SK-N-SH (cell line): ENCODE results near the gene ZNF804A.

Experiments
- CHD2 ChIP-seq: fragments of 150-350 bp; IDR thresholded peaks from 2 replicates; pipeline ENCODE4 v1.6.1; 2018; ENCODE audit warnings: low read length; ENCODE audit not compliant: partially characterized antibody
- EZH2phosphoT487 ChIP-seq: fragments of 200-600 bp; sonication (generic); IDR thresholded peaks from 2 replicates; pipeline ENCODE4 v1.6.1; 2017; ENCODE audit warnings: low read depth, mixed run types, mild to moderate bottlenecking, antibody characterized with exemption, moderate library complexity, borderline replicate concordance
- GABPA ChIP-seq: IDR thresholded peaks from 2 replicates; pipeline ENCODE4 v1.4.0; 2012; ENCODE audit warnings: low read depth, mild to moderate bottlenecking
- JUND ChIP-seq: IDR thresholded peaks from 2 replicates; pipeline ENCODE4 v1.4.0; 2012
- YY1 ChIP-seq: IDR thresholded peaks from 2 replicates; pipeline ENCODE4 v1.4.0; 2012; ENCODE audit warnings: low read depth, mild to moderate bottlenecking
- TF ChIP-seq, protein P1 (sequence below): fragments of 200-600 bp; sonication (generic); IDR thresholded peaks from 2 replicates; pipeline ENCODE4 v1.6.1; 2017; ENCODE audit warnings: antibody characterized with exemption, mild to moderate bottlenecking, moderate library complexity
- TF ChIP-seq, protein P2 (sequence below): IDR thresholded peaks from 2 replicates; pipeline ENCODE4 v1.6.1; 2012; ENCODE audit warnings: mild to moderate bottlenecking, low read depth, low read length, moderate library complexity

DNA sequence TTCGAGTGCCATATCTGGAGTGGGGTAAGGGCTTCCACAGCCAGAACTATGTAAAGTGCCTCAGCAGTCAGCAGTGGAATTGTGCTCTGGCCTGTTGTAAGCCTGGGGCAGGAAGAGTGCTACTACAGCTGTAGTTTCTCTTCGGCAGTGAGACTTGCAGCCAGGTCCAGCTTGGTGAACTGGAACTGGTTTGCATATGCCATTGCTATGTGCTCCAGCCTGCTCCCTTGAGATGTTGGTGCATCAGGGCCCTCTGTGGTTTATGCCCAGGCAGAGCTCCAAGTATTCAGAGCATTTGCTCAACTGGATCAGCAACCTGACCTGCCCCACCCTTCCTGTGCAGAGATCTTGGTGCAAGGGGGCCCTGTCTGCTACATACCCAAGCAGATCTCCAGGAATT, 47.8 kb downstream of the ZNF804A start:
- TF ChIP-seq EZH2phosphoT487 (no peak), YY1 (no peak), JUND (no peak), GABPA (no peak), CHD2 (no peak)
- TF ChIP-seq, protein P1, sequence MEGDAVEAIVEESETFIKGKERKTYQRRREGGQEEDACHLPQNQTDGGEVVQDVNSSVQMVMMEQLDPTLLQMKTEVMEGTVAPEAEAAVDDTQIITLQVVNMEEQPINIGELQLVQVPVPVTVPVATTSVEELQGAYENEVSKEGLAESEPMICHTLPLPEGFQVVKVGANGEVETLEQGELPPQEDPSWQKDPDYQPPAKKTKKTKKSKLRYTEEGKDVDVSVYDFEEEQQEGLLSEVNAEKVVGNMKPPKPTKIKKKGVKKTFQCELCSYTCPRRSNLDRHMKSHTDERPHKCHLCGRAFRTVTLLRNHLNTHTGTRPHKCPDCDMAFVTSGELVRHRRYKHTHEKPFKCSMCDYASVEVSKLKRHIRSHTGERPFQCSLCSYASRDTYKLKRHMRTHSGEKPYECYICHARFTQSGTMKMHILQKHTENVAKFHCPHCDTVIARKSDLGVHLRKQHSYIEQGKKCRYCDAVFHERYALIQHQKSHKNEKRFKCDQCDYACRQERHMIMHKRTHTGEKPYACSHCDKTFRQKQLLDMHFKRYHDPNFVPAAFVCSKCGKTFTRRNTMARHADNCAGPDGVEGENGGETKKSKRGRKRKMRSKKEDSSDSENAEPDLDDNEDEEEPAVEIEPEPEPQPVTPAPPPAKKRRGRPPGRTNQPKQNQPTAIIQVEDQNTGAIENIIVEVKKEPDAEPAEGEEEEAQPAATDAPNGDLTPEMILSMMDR: no peak
- TF ChIP-seq, protein P2, sequence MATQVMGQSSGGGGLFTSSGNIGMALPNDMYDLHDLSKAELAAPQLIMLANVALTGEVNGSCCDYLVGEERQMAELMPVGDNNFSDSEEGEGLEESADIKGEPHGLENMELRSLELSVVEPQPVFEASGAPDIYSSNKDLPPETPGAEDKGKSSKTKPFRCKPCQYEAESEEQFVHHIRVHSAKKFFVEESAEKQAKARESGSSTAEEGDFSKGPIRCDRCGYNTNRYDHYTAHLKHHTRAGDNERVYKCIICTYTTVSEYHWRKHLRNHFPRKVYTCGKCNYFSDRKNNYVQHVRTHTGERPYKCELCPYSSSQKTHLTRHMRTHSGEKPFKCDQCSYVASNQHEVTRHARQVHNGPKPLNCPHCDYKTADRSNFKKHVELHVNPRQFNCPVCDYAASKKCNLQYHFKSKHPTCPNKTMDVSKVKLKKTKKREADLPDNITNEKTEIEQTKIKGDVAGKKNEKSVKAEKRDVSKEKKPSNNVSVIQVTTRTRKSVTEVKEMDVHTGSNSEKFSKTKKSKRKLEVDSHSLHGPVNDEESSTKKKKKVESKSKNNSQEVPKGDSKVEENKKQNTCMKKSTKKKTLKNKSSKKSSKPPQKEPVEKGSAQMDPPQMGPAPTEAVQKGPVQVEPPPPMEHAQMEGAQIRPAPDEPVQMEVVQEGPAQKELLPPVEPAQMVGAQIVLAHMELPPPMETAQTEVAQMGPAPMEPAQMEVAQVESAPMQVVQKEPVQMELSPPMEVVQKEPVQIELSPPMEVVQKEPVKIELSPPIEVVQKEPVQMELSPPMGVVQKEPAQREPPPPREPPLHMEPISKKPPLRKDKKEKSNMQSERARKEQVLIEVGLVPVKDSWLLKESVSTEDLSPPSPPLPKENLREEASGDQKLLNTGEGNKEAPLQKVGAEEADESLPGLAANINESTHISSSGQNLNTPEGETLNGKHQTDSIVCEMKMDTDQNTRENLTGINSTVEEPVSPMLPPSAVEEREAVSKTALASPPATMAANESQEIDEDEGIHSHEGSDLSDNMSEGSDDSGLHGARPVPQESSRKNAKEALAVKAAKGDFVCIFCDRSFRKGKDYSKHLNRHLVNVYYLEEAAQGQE: no peak
